CD4-positive, alpha-beta T cell treated with Interleukin-2 at 100 ng/mL for 4 hours (primary cell): ENCODE data around the gene PDLIM7.

Experiments used
- DNase-seq: peaks from one replicate; pipeline ENCODE4 v3.0.0-alpha.2; 2020; ENCODE audit warnings: low spot score

The PDLIM7 gene

GRCh38 chr5:177444106-177445051 is 53.0 kb downstream of the PDLIM7 start:
- no peak for DNase-seq

GRCh38 chr5:177443144-177443983 is 54.0 kb downstream of the PDLIM7 start:
- DNase-seq, result no peak

- no peak for DNase-seq
These were observed 55.2 kb downstream of the PDLIM7 start for GRCh38 chr5:177442066-177442826.

- no peak for DNase-seq
These were observed 56.2 kb downstream of the PDLIM7 start for GRCh38 chr5:177440990-177441780.

- peak; percentile 50 for DNase-seq
These were observed 57.0 kb downstream of the PDLIM7 start for GRCh38 chr5:177440211-177440989.

GRCh38 chr5:177439518-177440053 is 57.8 kb downstream of the PDLIM7 start:
- no peak for DNase-seq

GRCh38 chr5:177438468-177438867 is 58.9 kb downstream of the PDLIM7 start:
- no peak for DNase-seq

- DNase-seq, result no peak
These were observed 59.8 kb downstream of the PDLIM7 start for GRCh38 chr5:177437623-177438022.

- DNase-seq, result no peak
These were observed 61.4 kb downstream of the PDLIM7 start for GRCh38 chr5:177435847-177436536.

GRCh38 chr5:177434942-177435738 is 62.3 kb downstream of the PDLIM7 start:
- no peak for DNase-seq

- DNase-seq, result peak; percentile 77
These were observed 63.0 kb downstream of the PDLIM7 start for GRCh38 chr5:177434437-177434836.

GRCh38 chr5:177433658-177434217 is 63.7 kb downstream of the PDLIM7 start:
- no peak for DNase-seq
